ENCODE data around the gene ESYT2. TPM values are rescaled to one million over a fixed set of nuclear protein-coding genes. Genes with fewer than 3 reads are reported as not detected.

Gene ESYT2
- total RNA-seq, 4 donors from 2014 or later = 68.3 to 95.8 (median 82.6) TPM

GRCh38 chr7:158763454-158764033, 65.8 kb downstream of the ESYT2 start:
- no peak overlapping the region for H3K4me3 ChIP-seq
- H3K27ac ChIP-seq = no peak overlapping the region
- peaks cover 67% of the 10 kb centered on the region for H3K36me3 ChIP-seq
- H3K27me3 ChIP-seq = no peaks in the 10 kb centered on the region
- no peaks in the 10 kb centered on the region for H3K4me1 ChIP-seq
- no peak for DNase-seq (ENCODE audit: low spot score in 2 of 2)
- H3K9me3 ChIP-seq = no peaks in the 10 kb centered on the region
- WGBS = 95% methylated on average over 14 of the region's 14 CpGs
- no peak for TF ChIP-seq EP300 (IDR thresholded peaks at IDR 0.05)
- TF ChIP-seq POLR2A (IDR thresholded peaks at IDR 0.05) = no peak
- TF ChIP-seq POLR2AphosphoS5 (IDR thresholded peaks at IDR 0.05) = no peak
- TF ChIP-seq CTCF (IDR thresholded peaks at IDR 0.05) = no peak

DNA sequence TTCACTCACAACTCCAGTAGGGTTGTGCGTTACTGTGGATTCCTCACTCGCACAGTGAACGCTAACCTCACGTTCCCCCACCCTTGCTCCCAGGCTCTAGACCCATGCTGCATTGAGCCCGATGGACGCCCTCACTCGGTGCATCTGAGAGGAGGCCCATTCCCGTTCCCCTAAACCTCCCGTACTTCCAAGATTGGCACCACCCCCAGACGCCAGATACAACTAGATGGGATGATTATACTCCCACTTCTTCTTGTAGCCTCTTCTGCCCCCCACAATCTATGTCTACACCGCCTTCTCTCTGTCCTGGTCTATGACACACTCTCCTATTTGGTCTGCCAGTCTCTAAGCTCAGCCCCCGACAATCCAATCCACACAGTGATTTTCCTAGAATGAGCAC, 67.4 kb downstream of the ESYT2 start:
- 91% methylated on average over 12 of the region's 12 CpGs for WGBS
- TF ChIP-seq CTCF (IDR thresholded peaks at IDR 0.05) = no peak
- TF ChIP-seq EP300 (IDR thresholded peaks at IDR 0.05) = no peak
- TF ChIP-seq POLR2AphosphoS5 (IDR thresholded peaks at IDR 0.05) = no peak
- TF ChIP-seq POLR2A (IDR thresholded peaks at IDR 0.05) = no peak
- no peaks in the 10 kb centered on the region for H3K9me3 ChIP-seq
- H3K4me1 ChIP-seq = no peaks in the 10 kb centered on the region
- no peak for DNase-seq (ENCODE audit: low spot score in 2 of 2)
- no peak overlapping the region for H3K27ac ChIP-seq
- H3K4me3 ChIP-seq = no peak overlapping the region
- H3K27me3 ChIP-seq = no peaks in the 10 kb centered on the region
- H3K36me3 ChIP-seq = peaks cover 71% of the 10 kb centered on the region

DNA sequence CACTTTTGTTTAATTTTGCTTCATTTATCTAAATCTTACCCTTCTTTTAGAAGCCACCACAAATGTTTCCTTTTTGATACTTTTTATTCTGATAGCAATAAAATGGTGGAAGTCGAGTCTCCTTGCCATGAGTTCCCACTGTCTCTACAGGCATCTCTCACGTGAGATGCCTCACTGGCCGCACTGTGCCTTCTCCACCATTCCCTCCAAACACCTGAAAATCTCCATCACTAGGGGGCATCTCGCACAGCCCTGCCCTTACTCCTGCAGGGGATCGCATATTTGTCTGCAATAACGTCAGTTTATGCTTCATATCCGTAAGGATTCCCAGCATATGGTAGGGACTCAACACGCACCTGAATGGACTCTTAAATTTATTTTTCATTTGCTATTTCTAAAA, 68.4 kb downstream of the ESYT2 start:
- no peaks in the 10 kb centered on the region for H3K27me3 ChIP-seq
- no peaks in the 10 kb centered on the region for H3K4me1 ChIP-seq
- H3K9me3 ChIP-seq = no peaks in the 10 kb centered on the region
- WGBS = 84% methylated on average over 8 of the region's 8 CpGs
- H3K4me3 ChIP-seq = no peak overlapping the region
- no peak for TF ChIP-seq POLR2AphosphoS5 (IDR thresholded peaks at IDR 0.05)
- no peak for TF ChIP-seq CTCF (IDR thresholded peaks at IDR 0.05)
- TF ChIP-seq POLR2A (IDR thresholded peaks at IDR 0.05) = no peak
- TF ChIP-seq EP300 (IDR thresholded peaks at IDR 0.05) = no peak
- H3K27ac ChIP-seq = no peak overlapping the region
- no peak for DNase-seq (ENCODE audit: low spot score in 2 of 2)
- peaks cover 77% of the 10 kb centered on the region for H3K36me3 ChIP-seq

- no peak overlapping the region for H3K27ac ChIP-seq
- no peak for DNase-seq (ENCODE audit: low spot score in 2 of 2)
- H3K27me3 ChIP-seq = no peaks in the 10 kb centered on the region
- no peaks in the 10 kb centered on the region for H3K9me3 ChIP-seq
- H3K36me3 ChIP-seq = peaks cover 82% of the 10 kb centered on the region
- TF ChIP-seq POLR2AphosphoS5 (IDR thresholded peaks at IDR 0.05) (no peak), EP300 (IDR thresholded peaks at IDR 0.05) (no peak), CTCF (IDR thresholded peaks at IDR 0.05) (no peak), POLR2A (IDR thresholded peaks at IDR 0.05) (no peak)
- H3K4me3 ChIP-seq = no peak overlapping the region
- 96% methylated on average over 3 of the region's 3 CpGs for WGBS
- no peaks in the 10 kb centered on the region for H3K4me1 ChIP-seq
Measured at GRCh38 chr7:158760445-158760764, 68.9 kb downstream of the ESYT2 start.

DNA sequence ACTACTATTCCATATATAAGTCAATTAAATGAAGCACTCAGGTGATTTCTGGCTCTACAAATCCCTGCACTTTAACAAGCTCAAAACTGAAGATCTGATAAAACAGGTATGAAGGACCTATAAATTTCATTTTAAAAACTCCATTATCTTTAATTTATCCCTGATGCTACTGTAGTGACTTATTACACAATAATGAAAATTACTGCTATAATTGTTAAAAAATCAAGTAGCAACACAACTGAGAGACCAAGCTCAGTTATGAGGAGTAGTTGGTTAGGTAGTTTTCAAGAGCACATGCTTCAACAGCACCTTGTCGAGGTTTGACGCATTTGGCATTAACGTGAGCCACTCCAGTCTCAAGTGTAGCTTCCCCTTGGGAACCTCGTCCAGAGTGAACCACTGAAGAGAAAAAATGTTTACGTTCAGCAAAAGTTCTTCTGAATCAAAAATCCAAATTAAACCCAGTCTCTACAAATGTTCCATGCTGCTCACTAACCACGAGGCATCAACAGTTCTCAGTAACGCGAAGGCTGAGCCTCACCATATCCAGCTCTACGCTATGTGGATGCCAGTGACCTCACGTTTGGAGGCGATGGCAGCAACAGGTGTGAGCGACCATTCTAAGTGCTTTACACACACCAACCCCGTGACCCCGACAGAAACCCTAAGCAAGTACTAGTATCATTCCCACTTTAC, 69.4 kb downstream of the ESYT2 start:
- Histone ChIP-seq H3K4me1 (no peaks in the 10 kb centered on the region), H3K27ac (no peak overlapping the region), H3K36me3 (peaks cover 85% of the 10 kb centered on the region), H3K4me3 (no peak overlapping the region), H3K9me3 (no peaks in the 10 kb centered on the region), H3K27me3 (no peaks in the 10 kb centered on the region)
- no peak for DNase-seq (ENCODE audit: low spot score in 2 of 2)
- TF ChIP-seq CTCF (IDR thresholded peaks at IDR 0.05) (no peak), EP300 (IDR thresholded peaks at IDR 0.05) (no peak), POLR2AphosphoS5 (IDR thresholded peaks at IDR 0.05) (no peak)
- WGBS = 94% methylated on average over 14 of the region's 14 CpGs
